Measurements from ENCODE around the gene THOP1. TPM values are rescaled to one million over a fixed set of nuclear protein-coding genes. Genes with fewer than 3 reads are reported as not detected.

THOP1 gene
- total RNA-seq = 10 to 100 TPM; 48.4 to 74.5 TPM
- long read RNA-seq, full-length matches to known transcripts = 96 of 122 reads
- long read RNA-seq, partial matches to known transcripts = 8 of 122 reads
- long read RNA-seq, other reads (novel, unspliced or antisense) = 18 of 122 reads

- ATAC-seq (peak; percentile 94), DNase-seq (peak; percentile 100)
- intact Hi-C loops (cut with DNase I) = no loop called here
These were observed at the start of gene THOP1 for GRCh38 chr19:2785244-2785997. Gene THOP1, plus strand, starts transcription at chr19:2785503. Its CDS starts 160 bp downstream, at chr19:2785663.

- intact Hi-C loops (cut with DNase I) = no loop called here
- ATAC-seq = no peak
- DNase-seq = no peak
These were observed 48.6 kb upstream of the THOP1 start for GRCh38 chr19:2736550-2737190.

GRCh38 chr19:2739602-2740313 is 45.5 kb upstream of the THOP1 start, which contains the start of gene SLC39A3:
Gene SLC39A3, minus strand, starts transcription at chr19:2740017. Its CDS starts 2,760 bp downstream, at chr19:2737257.
- peak; percentile 98 for DNase-seq
- intact Hi-C loops (cut with DNase I) = no loop called here
- ATAC-seq = peak; percentile 100

GRCh38 chr19:2740314-2740656 is 45.0 kb upstream of the THOP1 start:
- DNase-seq (no peak), ATAC-seq (no peak)
- intact Hi-C loops (cut with DNase I) = no loop called here

- no peak for ATAC-seq
- intact Hi-C loops (cut with DNase I) = no loop called here
- DNase-seq = no peak
These were observed 42.2 kb upstream of the THOP1 start for GRCh38 chr19:2743099-2743498.

GRCh38 chr19:2744113-2744512 is 41.2 kb upstream of the THOP1 start:
- no peak for DNase-seq
- intact Hi-C loops (cut with DNase I) = no loop called here
- no peak for ATAC-seq

GRCh38 chr19:2747349-2747748 is 38.0 kb upstream of the THOP1 start:
- DNase-seq = no peak
- intact Hi-C loops (cut with DNase I) = no loop called here
- no peak for ATAC-seq

- intact Hi-C loops (cut with DNase I) = loop anchor here in 1 of 2 donors (5.0 kb wide), 1 partner anchor 99 kb away; no protein-coding TSS in a partner anchor
- ATAC-seq (no peak), DNase-seq (no peak)
These were observed 34.4 kb upstream of the THOP1 start for GRCh38 chr19:2750808-2751437.

GRCh38 chr19:2751438-2751830 is 33.9 kb upstream of the THOP1 start:
- ATAC-seq (no peak), DNase-seq (no peak)
- intact Hi-C loops (cut with DNase I) = loop anchor here in 1 of 2 donors (5.0 kb wide), 1 partner anchor 99 kb away; no protein-coding TSS in a partner anchor

- intact Hi-C loops (cut with DNase I) = loop anchor here in 1 of 2 donors (5.0 kb wide), 1 partner anchor 103 kb away; no protein-coding TSS in a partner anchor
- ATAC-seq (no peak), DNase-seq (no peak)
These were observed 30.4 kb upstream of the THOP1 start for GRCh38 chr19:2754659-2755447.

GRCh38 chr19:2755448-2755705 is 29.9 kb upstream of the THOP1 start:
- intact Hi-C loops (cut with DNase I) = no loop called here
- no peak for DNase-seq
- no peak for ATAC-seq

- intact Hi-C loops (cut with DNase I) = no loop called here
These were observed 29.5 kb upstream of the THOP1 start for GRCh38 chr19:2755811-2756210.

GRCh38 chr19:2756477-2756876 is 28.8 kb upstream of the THOP1 start:
- intact Hi-C loops (cut with DNase I) = no loop called here
- DNase-seq (no peak), ATAC-seq (no peak)

More at GRCh38 chr19:2755811-2756210, 29.5 kb upstream of the THOP1 start:
- no peak for DNase-seq
- ATAC-seq = no peak

- ATAC-seq (no peak), DNase-seq (no peak)
- intact Hi-C loops (cut with DNase I) = no loop called here
These were observed 28.1 kb upstream of the THOP1 start for GRCh38 chr19:2756921-2757881.

- ATAC-seq (no peak), DNase-seq (no peak)
- intact Hi-C loops (cut with DNase I) = no loop called here
These were observed 26.5 kb upstream of the THOP1 start for GRCh38 chr19:2758601-2759313.

- ATAC-seq = no peak
- intact Hi-C loops (cut with DNase I) = no loop called here
- DNase-seq = no peak
These were observed 25.9 kb upstream of the THOP1 start for GRCh38 chr19:2759362-2759761.

- intact Hi-C loops (cut with DNase I) = no loop called here
- ATAC-seq (no peak), DNase-seq (no peak)
These were observed 25.3 kb upstream of the THOP1 start for GRCh38 chr19:2759965-2760364.

All from left cardiac atrium (tissue), 4 donors.